Nephron progenitor cell (in vitro differentiated cells): Measurements from ENCODE around the gene LRRC34.

Source experiments
- DNase-seq: peaks from one replicate; pipeline ENCODE4 v3.0.0; 2021
- H3K27ac Mint-ChIP-seq: 2 replicates; pipeline ENCODE4 v1.8.0; 2021; ENCODE audit warnings: mild to moderate bottlenecking, moderate library complexity, mixed read lengths
- H3K27me3 Mint-ChIP-seq: 2 replicates; pipeline ENCODE4 v1.8.0; 2021; ENCODE audit warnings: mild to moderate bottlenecking, low read depth, mixed read lengths; ENCODE audit not compliant: poor library complexity
- H3K36me3 Mint-ChIP-seq: 2 replicates; pipeline ENCODE4 v1.8.0; 2021; ENCODE audit warnings: low read depth, mixed read lengths
- H3K4me1 Mint-ChIP-seq: 2 replicates; pipeline ENCODE4 v1.8.0; 2021; ENCODE audit warnings: mixed read lengths
- H3K4me3 Mint-ChIP-seq: 2 replicates; pipeline ENCODE4 v1.8.0; 2021; ENCODE audit warnings: mild to moderate bottlenecking, moderate library complexity, mixed read lengths
- H3K9me3 Mint-ChIP-seq: 2 replicates; pipeline ENCODE4 v1.8.0; 2021; ENCODE audit warnings: mild to moderate bottlenecking, moderate library complexity, mixed read lengths
- TF ChIP-seq, protein P1 (sequence below): fragments of 200-600 bp; sonication (generic); IDR thresholded peaks from 2 replicates; pipeline ENCODE4 v1.5.0; 2021; ENCODE audit warnings: antibody characterized with exemption

The LRRC34 gene

DNA sequence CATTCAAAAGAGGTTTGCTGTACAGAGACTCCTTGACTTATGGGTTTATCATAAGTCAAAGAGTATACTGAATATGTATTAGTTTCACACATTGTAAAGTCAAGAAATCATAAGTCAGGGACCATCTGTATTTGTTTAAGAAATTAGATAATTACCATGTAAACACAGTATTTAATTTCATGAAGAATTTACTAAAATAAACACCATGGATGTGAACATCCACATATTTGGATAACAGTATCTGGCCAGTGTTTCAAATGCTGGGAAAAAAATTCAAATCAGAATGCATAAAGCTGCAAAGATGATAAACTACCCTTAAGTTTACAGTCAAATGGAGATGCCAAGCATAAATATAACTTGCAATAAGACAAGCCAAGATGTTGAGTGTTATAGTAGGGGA lies 22.5 kb downstream of the LRRC34 start:
- Mint-ChIP-seq H3K4me1 (no peaks in the 10 kb centered on the region), H3K27me3 (no peaks in the 10 kb centered on the region), H3K36me3 (peaks cover 29% of the 10 kb centered on the region), H3K9me3 (no peaks in the 10 kb centered on the region), H3K27ac (no peak overlapping the region), H3K4me3 (no peak overlapping the region)
- no peak for DNase-seq
- TF ChIP-seq, protein P1, sequence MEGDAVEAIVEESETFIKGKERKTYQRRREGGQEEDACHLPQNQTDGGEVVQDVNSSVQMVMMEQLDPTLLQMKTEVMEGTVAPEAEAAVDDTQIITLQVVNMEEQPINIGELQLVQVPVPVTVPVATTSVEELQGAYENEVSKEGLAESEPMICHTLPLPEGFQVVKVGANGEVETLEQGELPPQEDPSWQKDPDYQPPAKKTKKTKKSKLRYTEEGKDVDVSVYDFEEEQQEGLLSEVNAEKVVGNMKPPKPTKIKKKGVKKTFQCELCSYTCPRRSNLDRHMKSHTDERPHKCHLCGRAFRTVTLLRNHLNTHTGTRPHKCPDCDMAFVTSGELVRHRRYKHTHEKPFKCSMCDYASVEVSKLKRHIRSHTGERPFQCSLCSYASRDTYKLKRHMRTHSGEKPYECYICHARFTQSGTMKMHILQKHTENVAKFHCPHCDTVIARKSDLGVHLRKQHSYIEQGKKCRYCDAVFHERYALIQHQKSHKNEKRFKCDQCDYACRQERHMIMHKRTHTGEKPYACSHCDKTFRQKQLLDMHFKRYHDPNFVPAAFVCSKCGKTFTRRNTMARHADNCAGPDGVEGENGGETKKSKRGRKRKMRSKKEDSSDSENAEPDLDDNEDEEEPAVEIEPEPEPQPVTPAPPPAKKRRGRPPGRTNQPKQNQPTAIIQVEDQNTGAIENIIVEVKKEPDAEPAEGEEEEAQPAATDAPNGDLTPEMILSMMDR, result no peak

DNA sequence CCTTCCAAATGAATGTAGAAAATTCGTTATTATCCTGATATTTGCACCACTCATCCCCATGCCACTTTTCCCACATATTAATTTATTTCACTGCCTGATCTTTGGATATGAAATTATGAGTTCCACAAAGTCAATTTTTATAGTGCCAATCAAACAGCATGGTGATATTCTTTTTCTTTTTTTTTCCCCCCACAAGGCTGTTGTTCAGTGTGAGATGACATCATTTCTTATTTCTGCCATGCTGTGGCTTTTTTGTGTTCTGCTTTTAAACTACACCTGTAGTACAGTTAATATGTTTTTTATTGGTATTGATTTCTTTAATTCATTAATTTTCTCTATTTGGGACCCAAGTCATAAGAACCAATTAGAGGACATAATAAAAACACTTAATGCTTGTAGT lies 24.9 kb downstream of the LRRC34 start:
- H3K27ac Mint-ChIP-seq, result no peak overlapping the region
- DNase-seq, result no peak
- no peaks in the 10 kb centered on the region for H3K27me3 Mint-ChIP-seq
- H3K9me3 Mint-ChIP-seq, result no peaks in the 10 kb centered on the region
- peaks cover 28% of the 10 kb centered on the region for H3K36me3 Mint-ChIP-seq
- no peak overlapping the region for H3K4me3 Mint-ChIP-seq
- TF ChIP-seq, protein P1, result no peak
- H3K4me1 Mint-ChIP-seq, result no peaks in the 10 kb centered on the region

DNA sequence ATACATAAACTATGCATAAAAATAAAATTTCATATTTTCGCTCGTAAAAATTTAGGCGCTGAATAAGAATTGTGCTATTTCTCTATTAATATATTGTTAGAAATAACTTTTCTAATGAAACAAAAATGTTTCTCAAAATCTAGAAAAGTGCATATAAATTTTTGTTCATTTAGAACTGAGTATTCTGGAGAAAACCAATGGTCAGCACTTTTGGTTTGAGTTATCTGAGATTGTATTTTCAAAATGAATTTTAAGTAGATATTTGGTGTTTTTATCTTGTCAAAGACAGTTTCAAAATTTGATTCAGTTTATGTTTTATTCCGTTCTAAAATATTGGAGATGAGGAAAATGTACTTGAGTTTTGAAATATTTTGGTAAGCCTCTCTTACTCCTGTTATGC lies 25.6 kb downstream of the LRRC34 start:
- Mint-ChIP-seq H3K9me3 (no peaks in the 10 kb centered on the region), H3K4me3 (no peak overlapping the region), H3K27ac (no peak overlapping the region), H3K4me1 (no peaks in the 10 kb centered on the region), H3K36me3 (peaks cover 30% of the 10 kb centered on the region), H3K27me3 (no peaks in the 10 kb centered on the region)
- no peak for DNase-seq
- TF ChIP-seq, protein P1, result no peak

DNA sequence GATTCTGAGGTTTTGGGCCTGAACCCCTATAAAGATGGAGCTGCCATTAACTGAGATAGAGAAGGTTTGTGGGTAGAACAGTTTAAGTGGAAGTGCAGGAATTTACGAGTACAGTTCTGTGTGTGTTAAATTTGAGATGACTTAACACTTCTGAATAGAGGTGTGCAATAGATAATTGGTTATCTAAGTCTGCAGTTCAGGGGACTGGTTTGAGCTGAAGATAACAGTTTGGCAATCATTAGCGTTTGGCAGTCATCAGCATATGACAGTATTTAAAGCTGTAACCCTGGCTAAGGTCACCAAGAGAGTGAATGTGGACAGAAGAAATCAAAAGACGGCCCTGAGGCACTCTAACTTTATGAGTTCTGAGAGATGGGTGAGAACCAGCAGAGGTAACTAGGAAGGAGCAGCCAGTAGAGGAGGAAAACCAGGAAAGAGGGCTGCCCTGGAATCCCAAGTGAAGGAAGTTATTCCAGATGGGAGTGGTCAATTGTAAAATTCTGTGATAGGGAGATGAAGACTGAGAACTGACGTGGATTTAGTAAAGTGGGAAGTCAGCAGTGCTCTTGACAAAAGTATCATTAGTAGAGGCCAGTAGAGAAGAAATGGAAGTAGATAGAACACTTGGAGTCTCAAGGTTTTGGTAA lies 31.4 kb downstream of the LRRC34 start:
- Mint-ChIP-seq H3K36me3 (peaks cover 56% of the 10 kb centered on the region), H3K27ac (no peak overlapping the region), H3K9me3 (no peaks in the 10 kb centered on the region), H3K4me1 (no peaks in the 10 kb centered on the region), H3K27me3 (no peaks in the 10 kb centered on the region), H3K4me3 (no peak overlapping the region)
- TF ChIP-seq, protein P1, result no peak
- no peak for DNase-seq

DNA sequence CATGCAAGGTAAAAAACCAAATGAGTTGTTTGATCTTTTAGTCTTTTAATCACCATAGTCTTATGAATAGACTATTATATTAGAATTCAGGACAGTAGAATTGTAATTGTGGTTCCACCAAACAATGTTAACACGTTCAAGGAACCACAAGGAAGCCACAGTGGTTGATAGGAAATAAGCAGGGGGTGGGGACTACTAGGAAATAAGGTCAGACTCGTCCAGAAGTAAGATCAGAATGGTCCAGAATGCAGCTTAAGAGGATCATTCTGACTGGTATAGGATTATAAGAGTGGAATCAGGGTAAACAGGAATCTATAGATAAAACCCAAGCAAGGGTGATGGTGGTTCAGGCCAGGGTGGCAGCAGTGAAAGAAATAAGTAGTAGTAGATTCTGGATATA lies 32.0 kb downstream of the LRRC34 start:
- H3K27me3 Mint-ChIP-seq, result no peaks in the 10 kb centered on the region

DNA sequence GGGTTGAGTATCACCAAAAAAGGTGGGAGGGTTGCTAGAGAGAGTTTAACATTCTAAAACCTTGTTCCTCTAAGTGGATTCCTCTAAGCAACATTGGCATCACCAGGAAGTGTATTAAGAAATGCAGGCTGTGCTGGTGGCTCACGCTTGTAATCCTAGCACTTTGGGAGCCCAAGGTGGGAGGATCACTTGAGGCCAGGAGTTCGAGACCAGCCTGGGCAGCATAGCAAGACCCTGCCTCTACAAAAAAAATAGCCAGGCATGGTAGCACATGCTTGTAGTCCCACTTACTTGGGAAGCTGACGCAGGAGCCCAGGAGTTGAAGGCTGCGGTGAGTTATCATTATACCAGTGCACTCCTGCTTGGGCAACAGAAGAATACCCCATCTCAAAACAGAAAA lies 34.9 kb downstream of the LRRC34 start:
- H3K4me1 Mint-ChIP-seq, result peaks cover 26% of the 10 kb centered on the region
- TF ChIP-seq, protein P1, result no peak
- H3K9me3 Mint-ChIP-seq, result no peaks in the 10 kb centered on the region
- H3K36me3 Mint-ChIP-seq, result peaks cover 58% of the 10 kb centered on the region
- no peaks in the 10 kb centered on the region for H3K27me3 Mint-ChIP-seq
- H3K27ac Mint-ChIP-seq, result no peak overlapping the region
- no peak overlapping the region for H3K4me3 Mint-ChIP-seq
- no peak for DNase-seq

More for the DNA sequence above, 32.0 kb downstream of the LRRC34 start:
- Mint-ChIP-seq H3K9me3 (no peaks in the 10 kb centered on the region), H3K4me1 (peaks cover 5% of the 10 kb centered on the region), H3K27ac (no peak overlapping the region), H3K4me3 (no peak overlapping the region), H3K36me3 (peaks cover 54% of the 10 kb centered on the region)
- TF ChIP-seq, protein P1, result no peak
- no peak for DNase-seq
